OCI-LY3 (cell line): Measurements from ENCODE around the gene OPCML.

Source experiments
- CTCF ChIP-seq: fragments of 200-600, 300-600 bp; sonication (generic); IDR thresholded peaks from 2 replicates; pipeline ENCODE4 v1.5.1; 2014; ENCODE audit warnings: antibody characterized with exemption, low read length, low read depth
- EZH2phosphoT487 ChIP-seq: fragments of 200-600 bp; shearing (Covaris generic); IDR thresholded peaks from 2 replicates; pipeline ENCODE4 v1.6.1; 2018; ENCODE audit warnings: antibody characterized with exemption, mixed run types, low read depth

- no peak for TF ChIP-seq CTCF
- TF ChIP-seq EZH2phosphoT487: no peak
Observed at GRCh38 chr11:133350045-133350444, 182.3 kb downstream of the OPCML start.
